ENCODE measurements around the gene BAIAP3.

Gene BAIAP3

GRCh38 chr16:1374418-1375297, 41.2 kb downstream of the BAIAP3 start:
- no peak for DNase-seq

GRCh38 chr16:1375298-1375640, 41.8 kb downstream of the BAIAP3 start:
- no peak for DNase-seq

DNA sequence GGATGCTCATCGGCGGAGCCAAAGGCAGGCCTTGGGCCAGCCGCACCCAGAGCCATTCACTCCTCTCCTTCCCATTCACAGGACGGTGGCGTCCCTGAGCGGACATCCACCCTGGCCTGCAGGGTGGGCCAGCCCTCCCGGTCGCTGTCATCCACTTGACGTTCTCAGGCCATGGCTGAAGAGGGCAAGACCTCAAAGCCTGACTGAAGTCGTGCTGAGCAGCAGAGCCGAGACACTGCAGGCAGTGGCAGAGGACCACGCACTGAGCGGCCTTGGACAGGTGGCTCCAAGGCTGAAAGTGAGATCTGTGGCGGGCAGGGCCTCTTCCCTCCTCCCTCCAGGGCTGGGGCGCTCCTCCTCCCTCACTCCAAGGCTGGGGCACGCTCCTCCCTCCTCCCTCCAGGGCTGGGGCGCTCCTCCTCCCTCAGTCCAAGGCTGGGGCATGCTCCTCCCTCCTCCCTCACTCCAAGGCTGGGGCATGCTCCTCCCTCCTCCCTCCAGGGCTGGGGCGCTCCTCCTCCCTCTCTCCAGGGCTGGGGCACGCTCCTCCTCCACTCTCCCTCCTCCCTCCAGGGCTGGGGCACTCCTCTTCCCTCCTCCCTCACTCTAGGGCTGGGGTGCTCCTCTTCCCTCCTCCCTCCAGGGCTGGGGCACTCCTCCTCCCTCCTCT, 42.4 kb downstream of the BAIAP3 start:
- DNase-seq: no peak

GRCh38 chr16:1377406-1378010, 44.1 kb downstream of the BAIAP3 start:
- no peak for DNase-seq

- DNase-seq: no peak
Measured at GRCh38 chr16:1378087-1378803, 44.8 kb downstream of the BAIAP3 start.

GRCh38 chr16:1378804-1379303, 45.4 kb downstream of the BAIAP3 start:
- no peak for DNase-seq

GRCh38 chr16:1379304-1380076, 46.0 kb downstream of the BAIAP3 start:
- no peak for DNase-seq

- no peak for DNase-seq
Measured at GRCh38 chr16:1380195-1380594, 46.8 kb downstream of the BAIAP3 start.

DNA sequence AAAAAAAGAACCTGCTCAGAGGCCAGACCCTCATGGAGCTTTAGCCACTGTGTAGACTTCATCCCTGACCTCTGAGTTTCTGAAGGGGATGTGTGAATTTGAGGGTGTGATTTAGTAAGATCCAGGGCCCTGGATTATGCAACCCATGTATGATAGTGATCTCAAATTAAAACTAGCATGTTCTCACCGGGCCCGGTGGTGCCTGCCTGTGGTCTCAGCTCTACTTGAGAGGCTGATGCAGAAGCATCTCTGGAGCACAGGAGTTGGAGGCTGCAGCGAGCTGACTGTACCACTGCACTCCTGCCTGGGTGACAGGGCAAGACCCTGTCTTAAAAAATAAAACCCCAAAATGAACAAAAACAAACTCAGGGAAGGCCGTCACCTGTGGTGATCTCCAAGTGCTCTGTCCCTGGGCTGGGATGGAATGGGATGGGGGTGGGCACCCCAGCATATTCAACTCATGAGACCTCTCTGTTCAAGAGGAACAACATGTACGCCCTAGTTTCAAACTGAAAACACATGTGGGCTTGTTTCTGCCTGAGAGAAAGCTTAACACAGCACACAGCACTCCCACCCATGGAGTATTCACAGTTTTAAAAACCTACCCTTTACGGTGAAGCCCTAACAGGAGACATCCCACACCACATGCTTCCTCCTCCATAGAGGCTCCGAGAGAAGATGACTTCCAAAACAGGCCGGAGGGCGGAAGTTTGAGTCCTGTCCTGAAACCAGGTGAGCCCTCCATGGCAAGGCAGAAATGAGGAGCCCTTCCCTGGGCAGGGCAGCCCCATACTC, 48.4 kb downstream of the BAIAP3 start:
- DNase-seq: no peak

DNA sequence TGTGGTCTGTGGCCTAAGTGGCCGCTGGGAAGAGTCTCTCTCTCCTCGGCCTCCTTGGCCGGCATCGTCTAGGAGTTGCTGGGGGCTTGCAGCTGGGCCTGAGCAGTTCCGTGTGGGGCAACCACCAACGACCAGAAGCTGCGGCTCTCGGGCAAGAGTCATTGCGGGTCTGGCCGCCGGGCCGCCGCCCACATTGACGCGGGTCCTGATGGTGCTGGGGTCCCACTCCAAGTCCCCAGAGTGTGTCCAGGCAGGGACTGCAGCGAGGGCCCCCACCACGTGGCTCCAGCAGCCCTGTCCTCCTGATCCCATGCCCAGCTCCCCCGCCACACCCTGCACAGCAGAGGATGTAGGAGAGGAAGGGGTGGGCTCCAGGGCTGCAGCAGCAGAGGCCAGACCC, 50.1 kb downstream of the BAIAP3 start:
- no peak for DNase-seq

- DNase-seq: no peak
Measured at GRCh38 chr16:1385232-1385631, 51.8 kb downstream of the BAIAP3 start.

DNA sequence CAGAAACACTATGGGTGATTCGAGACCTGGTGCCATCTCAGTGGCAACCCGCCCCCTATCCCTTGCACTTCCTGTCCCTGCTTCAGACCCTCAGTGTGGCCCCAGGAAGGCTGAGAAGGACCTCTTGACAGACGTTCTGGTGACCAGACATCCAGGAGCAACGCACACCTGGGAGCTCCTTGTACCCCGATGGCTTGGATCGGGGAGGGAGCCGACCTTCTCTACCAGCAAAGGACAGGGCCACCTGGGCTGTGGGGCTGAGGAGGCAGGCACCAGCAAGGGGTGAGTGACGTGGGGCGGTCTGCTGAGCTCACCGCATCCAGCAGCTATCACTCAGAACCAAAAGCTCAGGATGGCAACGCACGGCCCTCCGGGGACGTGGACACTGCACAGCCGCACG, 53.9 kb downstream of the BAIAP3 start:
- DNase-seq: no peak

DNA sequence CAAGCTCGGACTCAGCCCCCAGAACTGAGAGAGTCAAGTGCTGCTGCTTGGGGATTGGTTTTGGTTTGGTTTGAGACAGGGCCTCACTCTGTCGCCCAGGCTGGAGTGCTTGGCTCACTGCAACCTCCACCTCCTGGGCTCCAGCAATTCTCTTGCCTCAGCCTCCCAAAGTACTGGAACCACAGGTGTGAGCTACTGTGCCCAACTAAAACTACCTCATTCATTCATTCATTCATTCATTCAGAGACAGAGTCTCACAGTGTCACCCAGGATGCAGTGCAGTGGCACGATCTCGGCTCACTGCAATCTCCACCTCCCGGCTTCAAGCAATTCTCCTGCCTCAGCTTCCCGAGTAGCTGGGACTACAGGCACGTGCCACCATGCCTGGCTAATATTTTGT, 56.3 kb downstream of the BAIAP3 start:
- no peak for DNase-seq

DNA sequence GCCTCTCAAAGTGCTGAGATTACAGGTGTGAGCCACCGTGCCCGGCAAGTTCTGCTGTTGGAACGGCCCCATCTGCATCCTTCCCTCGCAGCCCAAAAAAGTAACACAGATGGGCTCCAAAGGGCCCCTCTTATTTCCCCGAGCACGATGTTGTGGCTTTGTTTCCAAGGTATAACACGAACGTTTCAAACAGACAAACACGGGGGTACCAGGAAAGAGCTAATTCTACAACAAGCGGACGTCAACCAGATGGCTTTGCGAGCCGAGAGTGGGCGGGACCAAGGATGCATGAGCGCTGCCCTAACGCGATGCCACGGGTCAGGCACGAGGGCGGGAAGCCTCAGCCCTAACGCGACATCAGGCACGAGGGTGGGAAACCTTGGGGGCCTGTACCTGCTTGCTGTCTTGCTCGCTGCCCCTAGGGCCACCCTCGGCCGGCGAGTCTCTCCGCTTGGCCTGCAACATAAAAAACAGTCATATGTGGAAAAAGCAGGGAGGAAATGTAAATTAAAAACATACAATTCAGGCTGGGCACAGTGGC, 56.9 kb downstream of the BAIAP3 start:
- no peak for DNase-seq

- no peak for DNase-seq
Measured at GRCh38 chr16:1392826-1393225, 59.4 kb downstream of the BAIAP3 start.

DNA sequence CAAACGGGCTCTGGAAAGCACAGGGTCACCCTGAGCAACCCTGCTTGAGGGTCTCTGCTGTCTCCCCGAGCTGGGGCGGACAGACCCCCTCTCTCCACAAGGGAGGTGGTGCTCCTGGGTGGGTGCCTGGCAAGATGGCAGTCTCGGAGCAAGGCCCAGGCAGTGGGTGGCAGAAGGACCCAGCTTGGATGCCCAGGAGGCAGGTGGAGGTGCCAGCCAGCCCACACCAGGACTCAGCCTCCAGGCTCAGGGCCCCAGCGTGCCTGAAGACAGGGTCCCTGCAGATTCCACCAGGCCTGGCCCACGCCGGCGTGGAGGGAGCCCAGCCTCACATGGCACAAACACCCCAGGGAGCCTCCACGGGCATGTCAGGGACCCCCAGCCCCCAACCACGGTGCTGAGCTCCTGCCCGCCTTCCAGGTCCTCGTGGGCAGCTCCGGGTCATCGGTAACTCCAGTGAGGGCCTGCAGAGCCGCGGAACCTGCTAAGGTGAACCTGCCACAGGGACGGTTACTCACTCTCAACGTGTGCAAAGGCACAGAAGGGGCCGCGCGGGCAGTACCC, 60.2 kb downstream of the BAIAP3 start:
- DNase-seq: no peak

- no peak for DNase-seq
Measured at GRCh38 chr16:1394367-1394951, 61.0 kb downstream of the BAIAP3 start.

DNA sequence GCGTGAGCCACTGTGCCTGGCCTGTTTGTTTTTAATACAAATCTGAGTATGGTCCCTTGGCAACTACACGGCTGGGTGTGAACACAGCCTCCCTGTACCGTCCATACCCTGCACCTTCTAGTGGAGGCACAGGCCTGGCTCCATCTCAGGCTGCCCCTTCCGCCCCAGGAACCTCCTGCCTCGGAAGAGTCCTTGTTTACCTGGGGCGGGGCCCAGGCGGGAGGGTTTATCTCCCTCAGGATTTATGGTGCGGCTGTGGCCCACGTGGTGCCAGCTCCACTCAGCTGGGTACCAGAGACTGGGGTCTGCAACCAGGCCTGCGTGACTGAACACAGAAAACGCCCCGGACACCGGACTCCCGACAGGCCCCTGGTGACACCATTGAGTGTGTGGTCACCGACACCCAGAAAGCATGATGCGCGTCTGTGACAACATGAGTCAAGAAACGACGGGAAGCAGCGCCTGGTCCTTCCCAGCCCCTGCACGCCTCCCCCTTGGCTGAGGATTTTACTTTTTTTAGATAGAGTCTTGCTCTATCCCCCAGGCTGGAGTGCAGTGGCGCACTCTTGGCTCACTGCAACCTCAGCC, 62.1 kb downstream of the BAIAP3 start:
- no peak for DNase-seq

GRCh38 chr16:1397779-1398178, 64.3 kb downstream of the BAIAP3 start:
- no peak for DNase-seq

- DNase-seq: no peak
Measured at GRCh38 chr16:1398351-1398750, 64.9 kb downstream of the BAIAP3 start.

Measured in NCI-H510A (cell line).